Epithelial cell of esophagus (primary cell): ENCODE measurements around the gene PSME2.

Experiments
- DNase-seq: peaks from one replicate; pipeline ENCODE4 v3.0.0; 2010; ENCODE audit warnings: low read depth
- H3K4me3 ChIP-seq: 2 replicates; pipeline ENCODE4 v1.5.1; 2011; ENCODE audit warnings: mild to moderate bottlenecking, low read length, control low read depth
- TF ChIP-seq, protein P1 (sequence below): IDR thresholded peaks from 2 replicates; pipeline ENCODE4 v1.5.1; 2011; ENCODE audit warnings: low read depth, mild to moderate bottlenecking, low read length, control low read depth, inconsistent platforms; ENCODE audit not compliant: insufficient read depth; ENCODE audit errors: missing control alignments

The PSME2 gene

DNA sequence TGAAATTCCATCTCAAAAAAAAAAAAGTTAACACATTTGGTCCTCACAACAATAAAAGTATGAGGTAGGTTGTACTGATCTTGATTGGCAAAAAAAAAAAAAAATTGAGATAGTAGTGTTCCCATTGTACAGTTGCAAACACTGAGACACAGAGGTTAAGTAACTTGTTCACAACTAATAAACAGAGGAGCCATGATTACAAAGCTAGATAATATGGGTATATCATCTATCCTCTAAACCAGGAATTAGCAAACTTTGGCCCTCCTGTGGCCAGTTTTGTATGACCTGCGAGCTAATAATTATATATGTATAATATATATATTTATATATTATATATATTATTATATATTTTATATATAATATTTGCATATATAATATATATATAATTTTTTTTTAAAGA lies 12.7 kb downstream of the PSME2 start:
- no peak overlapping the region for H3K4me3 ChIP-seq
- no peak for DNase-seq
- TF ChIP-seq, protein P1, sequence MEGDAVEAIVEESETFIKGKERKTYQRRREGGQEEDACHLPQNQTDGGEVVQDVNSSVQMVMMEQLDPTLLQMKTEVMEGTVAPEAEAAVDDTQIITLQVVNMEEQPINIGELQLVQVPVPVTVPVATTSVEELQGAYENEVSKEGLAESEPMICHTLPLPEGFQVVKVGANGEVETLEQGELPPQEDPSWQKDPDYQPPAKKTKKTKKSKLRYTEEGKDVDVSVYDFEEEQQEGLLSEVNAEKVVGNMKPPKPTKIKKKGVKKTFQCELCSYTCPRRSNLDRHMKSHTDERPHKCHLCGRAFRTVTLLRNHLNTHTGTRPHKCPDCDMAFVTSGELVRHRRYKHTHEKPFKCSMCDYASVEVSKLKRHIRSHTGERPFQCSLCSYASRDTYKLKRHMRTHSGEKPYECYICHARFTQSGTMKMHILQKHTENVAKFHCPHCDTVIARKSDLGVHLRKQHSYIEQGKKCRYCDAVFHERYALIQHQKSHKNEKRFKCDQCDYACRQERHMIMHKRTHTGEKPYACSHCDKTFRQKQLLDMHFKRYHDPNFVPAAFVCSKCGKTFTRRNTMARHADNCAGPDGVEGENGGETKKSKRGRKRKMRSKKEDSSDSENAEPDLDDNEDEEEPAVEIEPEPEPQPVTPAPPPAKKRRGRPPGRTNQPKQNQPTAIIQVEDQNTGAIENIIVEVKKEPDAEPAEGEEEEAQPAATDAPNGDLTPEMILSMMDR: no peak

DNA sequence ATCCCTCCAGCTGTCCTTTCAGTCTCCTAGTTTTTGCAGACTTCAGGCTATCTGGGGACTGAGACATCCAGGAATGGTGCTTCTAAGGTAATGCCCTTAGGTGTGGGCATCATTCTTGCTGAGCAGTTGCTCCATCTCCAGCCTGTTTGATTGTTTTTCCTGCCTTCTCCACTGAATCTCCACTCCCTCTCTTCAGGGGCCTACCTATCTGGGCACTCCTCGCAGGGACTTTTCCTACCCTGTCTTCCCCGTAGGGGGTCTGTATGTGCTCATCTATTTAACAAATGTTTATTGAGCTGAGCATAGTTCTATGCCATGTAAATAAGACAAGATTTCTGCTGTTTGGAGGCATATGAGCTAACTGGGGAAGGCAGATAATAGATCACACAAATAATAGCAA lies 13.4 kb downstream of the PSME2 start:
- no peak overlapping the region for H3K4me3 ChIP-seq
- TF ChIP-seq, protein P1: no peak
- no peak for DNase-seq

DNA sequence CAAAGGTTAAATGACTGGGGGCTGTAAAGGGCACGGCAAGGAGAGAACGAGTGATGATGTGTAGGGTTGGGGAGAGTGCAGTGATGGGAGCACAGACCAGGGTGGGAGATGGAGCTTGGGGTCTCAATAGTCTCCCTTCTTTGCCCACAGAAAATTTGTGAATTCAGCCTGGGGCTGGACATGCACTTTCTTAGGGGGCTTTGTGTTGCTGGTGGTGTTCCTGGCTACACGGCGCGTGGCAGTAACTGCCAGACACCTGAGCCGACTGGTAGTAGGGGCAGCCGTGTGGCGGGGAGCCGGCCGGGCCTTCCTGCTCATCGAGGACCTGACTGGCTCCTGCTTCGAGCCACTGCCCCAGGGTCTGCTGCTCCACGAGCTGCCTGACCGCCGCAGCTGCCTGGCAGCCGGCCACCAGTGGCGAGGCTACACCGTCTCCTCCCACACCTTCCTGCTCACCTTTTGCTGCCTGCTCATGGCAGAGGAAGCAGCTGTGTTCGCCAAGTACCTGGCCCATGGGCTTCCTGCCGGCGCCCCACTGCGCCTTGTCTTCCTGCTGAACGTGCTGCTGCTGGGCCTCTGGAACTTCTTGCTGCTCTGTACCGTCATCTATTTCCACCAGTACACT lies 14.2 kb downstream of the PSME2 start:
- no peak overlapping the region for H3K4me3 ChIP-seq
- DNase-seq: peak; percentile 58
- TF ChIP-seq, protein P1: no peak

DNA sequence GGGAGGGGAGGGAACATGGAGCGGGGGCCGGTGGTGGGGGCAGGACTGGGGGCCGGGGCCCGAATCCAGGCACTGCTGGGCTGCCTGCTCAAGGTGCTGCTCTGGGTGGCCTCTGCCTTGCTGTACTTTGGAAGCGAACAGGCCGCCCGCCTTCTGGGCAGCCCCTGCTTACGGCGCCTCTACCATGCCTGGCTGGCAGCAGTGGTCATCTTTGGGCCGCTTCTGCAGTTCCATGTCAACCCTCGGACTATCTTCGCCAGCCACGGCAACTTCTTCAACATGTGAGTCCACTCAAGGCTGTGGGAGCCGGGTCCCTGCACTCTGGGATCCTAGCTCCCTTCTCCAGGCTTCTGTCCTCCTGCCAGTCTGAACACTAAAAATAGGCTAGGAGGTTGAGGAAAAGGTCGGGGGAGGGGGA lies 14.9 kb downstream of the PSME2 start:
- TF ChIP-seq, protein P1: no peak
- DNase-seq: no peak
- no peak overlapping the region for H3K4me3 ChIP-seq

DNA sequence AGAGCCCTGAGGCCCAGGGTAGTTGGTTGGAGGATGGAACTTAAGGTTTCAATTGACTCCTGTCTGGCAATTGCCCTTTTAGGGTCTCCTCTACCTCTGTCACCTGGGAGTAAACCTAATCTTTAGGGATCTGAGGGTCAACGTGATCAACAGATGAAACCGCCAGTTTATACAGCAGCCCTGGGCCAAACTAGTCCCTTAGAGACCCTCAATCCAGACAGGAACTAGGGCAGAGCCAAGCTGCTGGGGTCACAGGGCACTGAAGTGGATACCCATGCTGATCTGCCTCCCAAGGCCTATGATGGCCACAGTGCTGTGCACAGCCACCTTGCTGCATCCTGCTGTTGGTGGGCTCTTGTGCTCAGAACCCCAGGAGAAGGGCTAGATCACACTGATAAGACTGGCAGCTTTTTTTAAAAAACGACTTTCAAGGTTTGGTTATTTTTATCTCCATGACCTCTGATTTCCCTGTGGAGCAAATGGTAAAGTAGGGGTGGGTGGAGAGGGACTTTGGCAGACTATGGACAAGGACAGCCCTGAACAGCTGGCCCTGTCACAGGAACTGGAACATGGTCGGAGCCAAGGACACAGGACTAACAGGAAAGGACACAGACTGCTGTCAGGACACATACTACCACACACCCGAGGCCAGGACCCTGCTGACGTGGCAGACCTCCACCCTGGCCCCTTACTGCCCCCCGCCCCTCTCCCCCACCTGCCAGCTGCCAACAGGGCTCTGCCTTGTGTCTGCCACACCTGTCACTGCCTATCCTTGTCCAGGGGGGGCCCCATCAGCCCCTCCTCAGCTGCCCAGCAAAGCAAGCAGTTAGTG lies 15.5 kb downstream of the PSME2 start:
- TF ChIP-seq, protein P1: no peak
- DNase-seq: no peak
- no peak overlapping the region for H3K4me3 ChIP-seq

DNA sequence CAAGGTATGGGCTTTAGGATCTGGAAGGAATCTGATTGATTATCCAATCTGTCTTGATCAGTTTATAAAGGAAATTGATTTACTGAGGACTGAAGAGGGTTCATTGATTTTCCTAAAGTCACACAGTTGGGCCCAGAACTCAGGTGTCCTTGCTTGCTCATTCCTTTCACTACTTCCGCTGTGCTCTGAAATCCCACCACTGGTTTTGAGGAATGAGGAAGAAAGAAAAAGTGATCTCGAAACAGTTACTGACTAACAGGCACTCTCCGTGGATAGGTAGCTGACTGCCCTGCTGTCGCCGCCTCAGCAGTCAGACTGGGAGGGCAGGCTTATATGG lies 16.1 kb downstream of the PSME2 start, which contains the start of gene FITM1:
Gene FITM1 (plus strand): TSS at position 280 of the 337 bp plus-strand sequence. CDS start 905 bp downstream, outside the sequence.
- H3K4me3 ChIP-seq: no peak within 1 kb of the TSS
- DNase-seq: no peak
- TF ChIP-seq, protein P1: no peak
